Testis (tissue), 2 donors: ENCODE measurements around the gene RDH5.

Experiments used
- POLR2A ChIP-seq: fragments of 450-650 bp; IDR thresholded peaks from one replicate; pipeline ENCODE4 v1.6.1; 2017; ENCODE audit warnings: antibody characterized with exemption, mild to moderate bottlenecking, moderate library complexity
- TF ChIP-seq, protein P1 (sequence below), 3 experiments: fragments of 450-650 bp in 2 of 3; fragments of 200-600 bp in 1 of 3; sonication (generic) in 1 of 3; IDR thresholded peaks; one replicate each; pipeline ENCODE4 v1.5.1; 2016 to 2019; ENCODE audit warnings: antibody characterized with exemption in 3 of 3, mild to moderate bottlenecking in 2 of 3, moderate library complexity in 1 of 3

GRCh38 chr12:55693323-55694187 lies 26.6 kb upstream of the RDH5 start:
- TF ChIP-seq, protein P1, sequence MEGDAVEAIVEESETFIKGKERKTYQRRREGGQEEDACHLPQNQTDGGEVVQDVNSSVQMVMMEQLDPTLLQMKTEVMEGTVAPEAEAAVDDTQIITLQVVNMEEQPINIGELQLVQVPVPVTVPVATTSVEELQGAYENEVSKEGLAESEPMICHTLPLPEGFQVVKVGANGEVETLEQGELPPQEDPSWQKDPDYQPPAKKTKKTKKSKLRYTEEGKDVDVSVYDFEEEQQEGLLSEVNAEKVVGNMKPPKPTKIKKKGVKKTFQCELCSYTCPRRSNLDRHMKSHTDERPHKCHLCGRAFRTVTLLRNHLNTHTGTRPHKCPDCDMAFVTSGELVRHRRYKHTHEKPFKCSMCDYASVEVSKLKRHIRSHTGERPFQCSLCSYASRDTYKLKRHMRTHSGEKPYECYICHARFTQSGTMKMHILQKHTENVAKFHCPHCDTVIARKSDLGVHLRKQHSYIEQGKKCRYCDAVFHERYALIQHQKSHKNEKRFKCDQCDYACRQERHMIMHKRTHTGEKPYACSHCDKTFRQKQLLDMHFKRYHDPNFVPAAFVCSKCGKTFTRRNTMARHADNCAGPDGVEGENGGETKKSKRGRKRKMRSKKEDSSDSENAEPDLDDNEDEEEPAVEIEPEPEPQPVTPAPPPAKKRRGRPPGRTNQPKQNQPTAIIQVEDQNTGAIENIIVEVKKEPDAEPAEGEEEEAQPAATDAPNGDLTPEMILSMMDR (IDR thresholded peaks at IDR 0.05): no peak
- TF ChIP-seq POLR2A: no peak
